Ishikawa (cell line): ENCODE data around the gene PKP4.

Experiments used
- CEBPB ChIP-seq: IDR thresholded peaks from 2 replicates; pipeline ENCODE4 v1.6.1; 2012
- CREB1 ChIP-seq: IDR thresholded peaks from 2 replicates; pipeline ENCODE4 v1.6.1; 2012; ENCODE audit warnings: low read depth
- EGR1 ChIP-seq: IDR thresholded peaks from 2 replicates; pipeline ENCODE4 v1.6.1; 2012
- EP300 ChIP-seq: IDR thresholded peaks from 2 replicates; pipeline ENCODE4 v1.6.1; 2012; ENCODE audit warnings: borderline replicate concordance
- FOXM1 ChIP-seq: IDR thresholded peaks from 2 replicates; pipeline ENCODE4 v1.6.1; 2012; ENCODE audit warnings: low read depth, borderline replicate concordance
- MAX ChIP-seq: IDR thresholded peaks from 2 replicates; pipeline ENCODE4 v1.6.1; 2012
- NFIC ChIP-seq: IDR thresholded peaks from 2 replicates; pipeline ENCODE4 v1.6.1; 2012
- RAD21 ChIP-seq: IDR thresholded peaks from 2 replicates; pipeline ENCODE4 v1.6.1; 2012; ENCODE audit warnings: low read depth
- REST ChIP-seq: IDR thresholded peaks from 2 replicates; pipeline ENCODE4 v1.6.1; 2012; ENCODE audit warnings: low read depth, mild to moderate bottlenecking
- TAF1 ChIP-seq: IDR thresholded peaks from 2 replicates; pipeline ENCODE4 v1.6.1; 2012; ENCODE audit warnings: low read depth, mild to moderate bottlenecking
- TCF12 ChIP-seq: IDR thresholded peaks from 2 replicates; pipeline ENCODE4 v1.6.1; 2012; ENCODE audit warnings: low read depth
- TEAD4 ChIP-seq: IDR thresholded peaks from 2 replicates; pipeline ENCODE4 v1.6.1; 2012
- USF1 ChIP-seq: IDR thresholded peaks from 2 replicates; pipeline ENCODE4 v1.6.1; 2012
- YY1 ChIP-seq: IDR thresholded peaks from 2 replicates; pipeline ENCODE4 v1.6.1; 2012; ENCODE audit warnings: low read depth
- ZBTB7A ChIP-seq: IDR thresholded peaks from 2 replicates; pipeline ENCODE4 v1.6.1; 2012; ENCODE audit warnings: low read depth

PKP4 gene

GRCh38 chr2:158573739-158574138, 117.0 kb downstream of the PKP4 start:
- TF ChIP-seq EGR1 = no peak

GRCh38 chr2:158575051-158575635, 118.4 kb downstream of the PKP4 start:
- TF ChIP-seq CEBPB = no peak
- no peak for TF ChIP-seq CREB1
- TF ChIP-seq REST = no peak
- no peak for TF ChIP-seq TCF12
- TF ChIP-seq MAX = no peak
- TF ChIP-seq NFIC = no peak

- TF ChIP-seq TAF1 = no peak
- no peak for TF ChIP-seq YY1
- TF ChIP-seq CEBPB = no peak
- no peak for TF ChIP-seq REST
- TF ChIP-seq RAD21 = no peak
- TF ChIP-seq TCF12 = no peak
- no peak for TF ChIP-seq CREB1
- TF ChIP-seq EGR1 = no peak
- no peak for TF ChIP-seq MAX
- TF ChIP-seq ZBTB7A = no peak
- no peak for TF ChIP-seq EP300
- no peak for TF ChIP-seq NFIC
- TF ChIP-seq USF1 = no peak
- no peak for TF ChIP-seq TEAD4
- TF ChIP-seq FOXM1 = no peak
Observed at GRCh38 chr2:158577141-158577540, 120.4 kb downstream of the PKP4 start.

GRCh38 chr2:158578703-158579330, 122.1 kb downstream of the PKP4 start:
- TF ChIP-seq TCF12 (no peak), REST (no peak), CREB1 (no peak), YY1 (no peak), EP300 (no peak), RAD21 (no peak), CEBPB (no peak), FOXM1 (no peak), ZBTB7A (no peak), TAF1 (no peak), USF1 (no peak), EGR1 (no peak), TEAD4 (no peak)

- TF ChIP-seq MAX (no peak), TCF12 (no peak)
Observed at GRCh38 chr2:158579928-158580327, 123.2 kb downstream of the PKP4 start.
